Ascending aorta (tissue), 2 donors: ENCODE measurements around the gene CREBRF. TPM values are rescaled to one million over a fixed set of nuclear protein-coding genes. Genes with fewer than 3 reads are reported as not detected.
A peak's percentile ranks its signal among the peaks of the same experiment; 100 is the strongest.

ENCODE experiments used
- DNase-seq, 2 donors: peaks; one replicate each; pipeline ENCODE4 v3.0.0-alpha.2; 2019; ENCODE audit warnings: low spot score in 2 of 2
- H3K27ac ChIP-seq, 2 donors: fragments of 200-600 bp; sonication (generic); one replicate each; pipeline ENCODE4 v1.5.1; 2016 to 2017; ENCODE audit warnings: mild to moderate bottlenecking in 1 of 2
- H3K27me3 ChIP-seq: fragments of 200-600 bp; sonication (generic); one replicate; pipeline ENCODE4 v1.5.1; 2017
- H3K36me3 ChIP-seq, 2 donors: fragments of 200-600 bp; sonication (generic); one replicate each; pipeline ENCODE4 v1.5.1; 2016
- H3K4me1 ChIP-seq, 2 donors: fragments of 200-600 bp; sonication (generic); one replicate each; pipeline ENCODE4 v1.5.1; 2016 to 2017; ENCODE audit warnings: mild to moderate bottlenecking in 1 of 2
- H3K4me3 ChIP-seq, 2 donors: fragments of 200-600 bp; sonication (generic); one replicate each; pipeline ENCODE4 v1.5.1; 2016 to 2017; ENCODE audit warnings: mild to moderate bottlenecking in 1 of 2
- H3K9me3 ChIP-seq, 2 donors: fragments of 200-600 bp; sonication (generic); one replicate each; pipeline ENCODE4 v1.5.1; 2016
- CTCF ChIP-seq, 3 experiments: fragments of 200-600 bp in 2 of 3; fragments of 450-650 bp in 1 of 3; sonication (generic) in 2 of 3; IDR thresholded peaks; one replicate each; pipeline ENCODE4 v1.5.1; 2016 to 2019; ENCODE audit warnings: antibody characterized with exemption in 3 of 3, mild to moderate bottlenecking in 1 of 3, moderate library complexity in 1 of 3
- intact Hi-C: fragments of 100-400 bp; cut with DNase I; formaldehyde crosslinking; loops from one replicate; pipeline ENCODE4 v1.15.1; 2023
- total RNA-seq: library from RNA; depleted of rRNA; stranded (reverse); fragments of >200 nt; gene quantifications from one replicate; pipeline ENCODE4 v1.1.0, GENCODE V29; 2016

CREBRF gene
- total RNA-seq, 1 donor from 2014 or later, result 16.3 TPM

GRCh38 chr5:173091981-173092380 lies 35.8 kb downstream of the CREBRF start:
- no peaks in the 10 kb centered on the region for H3K9me3 ChIP-seq
- H3K4me3 ChIP-seq, result no peak overlapping the region
- H3K27ac ChIP-seq, result no peak overlapping the region
- intact Hi-C loops, result no loop called here
- peaks cover 11 to 31% of the 10 kb centered on the region in 2 donors for H3K36me3 ChIP-seq
- H3K27me3 ChIP-seq, result no peaks in the 10 kb centered on the region
- DNase-seq, result no peak
- peaks cover 0 to 22% of the 10 kb centered on the region in 2 donors for H3K4me1 ChIP-seq
- TF ChIP-seq CTCF (IDR thresholded peaks at IDR 0.05), result no peak

DNA sequence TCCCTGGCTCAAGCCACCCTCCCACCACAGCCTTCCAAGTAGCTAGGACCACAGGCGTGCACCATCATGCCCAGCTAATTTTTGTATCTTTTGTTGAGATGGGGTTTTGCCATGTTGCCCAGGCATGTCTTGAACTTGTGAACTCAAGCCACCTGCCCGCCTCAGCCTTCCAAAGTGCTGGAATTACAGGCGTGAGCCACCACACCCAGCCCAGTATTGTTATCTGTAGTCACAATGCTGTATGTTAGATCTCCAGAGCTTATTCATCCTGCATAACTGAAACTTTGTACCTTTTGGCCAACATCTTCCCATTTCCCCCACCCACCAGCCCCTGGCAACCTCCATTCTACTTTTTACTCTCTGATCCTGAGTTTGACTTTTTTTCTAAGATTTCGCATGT lies 37.5 kb downstream of the CREBRF start:
- Histone ChIP-seq H3K9me3 (no peaks in the 10 kb centered on the region), H3K4me1 (peaks cover 0 to 28% of the 10 kb centered on the region in 2 donors), H3K27ac (peak overlapping the region; percentile 50 to 64), H3K4me3 (no peak overlapping the region), H3K36me3 (peaks cover 5 to 18% of the 10 kb centered on the region in 2 donors), H3K27me3 (no peaks in the 10 kb centered on the region)
- TF ChIP-seq CTCF (IDR thresholded peaks at IDR 0.05), result no peak
- DNase-seq, result no peak
- intact Hi-C loops, result no loop called here

- no peaks in the 10 kb centered on the region for H3K9me3 ChIP-seq
- H3K4me1 ChIP-seq, result peaks cover 0 to 30% of the 10 kb centered on the region in 2 donors
- no peak overlapping the region for H3K4me3 ChIP-seq
- TF ChIP-seq CTCF (IDR thresholded peaks at IDR 0.05), result no peak
- H3K27me3 ChIP-seq, result no peaks in the 10 kb centered on the region
- no peak for DNase-seq
- intact Hi-C loops, result no loop called here
- H3K36me3 ChIP-seq, result peaks cover 2 to 13% of the 10 kb centered on the region in 2 donors
- H3K27ac ChIP-seq, result peak overlapping the region; percentile 50 to 64
These were observed 38.0 kb downstream of the CREBRF start for GRCh38 chr5:173094012-173094661.

GRCh38 chr5:173098787-173099186 lies 42.6 kb downstream of the CREBRF start:
- TF ChIP-seq CTCF (IDR thresholded peaks at IDR 0.05), result no peak
- H3K4me1 ChIP-seq, result peaks cover 0 to 27% of the 10 kb centered on the region in 2 donors
- H3K4me3 ChIP-seq, result no peak overlapping the region

DNA sequence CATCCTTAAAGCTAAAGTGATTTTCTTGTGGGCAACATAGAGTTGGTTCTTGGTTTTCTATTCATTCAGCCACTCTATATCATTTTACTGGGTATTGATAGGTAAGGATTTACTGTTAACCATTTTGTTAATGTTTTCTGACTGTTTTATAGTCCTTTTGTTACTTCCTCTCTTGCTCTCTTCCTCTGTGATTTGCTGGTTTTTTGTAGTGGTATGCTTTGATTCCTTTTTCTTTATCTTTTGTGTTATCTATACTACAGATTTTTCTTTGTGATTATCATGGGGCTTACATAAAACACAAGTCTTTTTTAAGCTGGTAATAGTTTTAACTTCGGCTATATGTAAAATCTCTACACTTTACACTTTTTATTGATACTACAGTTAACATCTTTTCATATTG lies 43.3 kb downstream of the CREBRF start:
- Histone ChIP-seq H3K36me3 (peaks cover 5 to 11% of the 10 kb centered on the region in 2 donors), H3K27me3 (no peaks in the 10 kb centered on the region), H3K9me3 (no peaks in the 10 kb centered on the region), H3K4me1 (peaks cover 0 to 26% of the 10 kb centered on the region in 2 donors), H3K4me3 (no peak overlapping the region), H3K27ac (no peak overlapping the region)
- TF ChIP-seq CTCF (IDR thresholded peaks at IDR 0.05), result no peak
- DNase-seq, result no peak
- intact Hi-C loops, result no loop called here

More at GRCh38 chr5:173098787-173099186, 42.6 kb downstream of the CREBRF start:
- intact Hi-C loops, result no loop called here
- H3K9me3 ChIP-seq, result no peaks in the 10 kb centered on the region
- H3K36me3 ChIP-seq, result peaks cover 5 to 11% of the 10 kb centered on the region in 2 donors
- no peak overlapping the region for H3K27ac ChIP-seq
- H3K27me3 ChIP-seq, result no peaks in the 10 kb centered on the region
- no peak for DNase-seq
